Central memory CD8-positive, alpha-beta T cell (primary cell): ENCODE results near the gene SNX2.
A peak's percentile ranks its signal among the peaks of the same experiment; 100 is the strongest.

Source experiments
- ATAC-seq: fragments of 150-1000 bp; cut with Tn5 transposase; replicated peaks from 2 replicates; pipeline ENCODE4 v1.10.0; 2022; ENCODE audit warnings: mild to moderate bottlenecking, moderate FRiP score, moderate number of reproducible peaks; ENCODE audit not compliant: poor library complexity, severe bottlenecking; ENCODE audit errors: extremely low read depth
- DNase-seq, 2 donors: peaks; one replicate each; pipeline ENCODE4 v3.0.0; 2021; ENCODE audit warnings: low spot score in 2 of 2
- H3K27ac Mint-ChIP-seq: one replicate; pipeline ENCODE4 v1.8.0; 2022; ENCODE audit warnings: low read depth, mild to moderate bottlenecking, moderate library complexity, mixed read lengths
- H3K27me3 Mint-ChIP-seq: one replicate; pipeline ENCODE4 v1.8.0; 2022; ENCODE audit warnings: mixed read lengths
- H3K36me3 Mint-ChIP-seq: one replicate; pipeline ENCODE4 v1.8.0; 2022; ENCODE audit warnings: mild to moderate bottlenecking, moderate library complexity, mixed read lengths; ENCODE audit not compliant: insufficient read depth
- H3K4me1 Mint-ChIP-seq: one replicate; pipeline ENCODE4 v1.8.0; 2022; ENCODE audit warnings: mixed read lengths
- H3K4me3 Mint-ChIP-seq: one replicate; pipeline ENCODE4 v1.8.0; 2022; ENCODE audit warnings: mild to moderate bottlenecking, moderate library complexity, mixed read lengths
- H3K9me3 Mint-ChIP-seq: one replicate; pipeline ENCODE4 v1.8.0; 2022; ENCODE audit warnings: mixed read lengths

Gene SNX2

DNA sequence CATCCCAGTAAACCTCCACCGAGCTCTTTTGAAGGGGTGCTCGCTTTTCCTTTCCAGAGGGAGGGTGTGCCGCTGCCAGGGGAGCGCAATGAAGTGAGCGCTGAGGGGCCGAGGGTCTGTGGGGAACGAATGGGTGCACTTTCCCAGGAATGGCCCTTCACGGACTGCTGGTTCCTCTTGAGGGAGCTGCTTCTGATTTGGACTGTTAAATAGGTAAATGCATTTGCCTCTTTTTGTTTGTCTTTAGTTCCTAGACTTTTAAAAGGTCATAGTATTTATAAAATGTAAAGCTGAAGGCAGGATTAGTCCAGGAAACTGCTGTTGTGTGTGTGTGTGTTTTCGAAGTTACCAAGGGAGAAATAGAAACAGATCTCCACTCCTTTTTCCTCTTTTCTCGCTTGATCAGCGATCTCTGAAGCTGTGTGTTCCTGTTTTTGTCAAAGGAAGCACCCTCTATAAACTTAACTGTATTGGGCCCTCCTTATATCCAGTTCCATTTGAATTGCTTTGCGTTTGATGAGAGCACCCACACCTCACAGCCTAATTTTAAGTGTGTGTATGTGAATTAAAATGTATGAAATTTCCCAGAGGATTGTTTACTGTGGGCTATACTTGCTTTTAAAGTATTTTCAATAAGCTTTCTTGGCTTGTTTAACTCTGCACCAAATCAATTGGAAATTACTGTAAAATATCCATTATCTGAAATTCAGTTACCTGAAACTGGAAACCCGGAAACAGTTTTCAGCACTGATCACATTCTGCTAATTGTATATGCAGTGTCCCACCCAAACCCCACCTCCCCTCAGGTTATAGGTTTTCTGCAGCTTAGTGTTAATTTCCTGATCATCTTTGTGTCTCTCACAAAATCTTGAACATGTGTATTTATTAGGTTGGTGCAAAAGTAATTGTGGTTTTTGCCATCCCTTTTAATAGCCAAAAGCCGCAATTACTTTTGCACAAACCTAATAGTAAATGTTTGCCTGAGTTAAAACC, 966 bp downstream of the SNX2 start:
- Mint-ChIP-seq H3K4me3 (peak overlapping the region; percentile 96), H3K27ac (peak overlapping the region; percentile 97), H3K36me3 (peaks cover 17% of the 10 kb centered on the region), H3K4me1 (peaks cover 38% of the 10 kb centered on the region), H3K9me3 (no peaks in the 10 kb centered on the region), H3K27me3 (no peaks in the 10 kb centered on the region)
- ATAC-seq (no peak), DNase-seq (no peak)

DNA sequence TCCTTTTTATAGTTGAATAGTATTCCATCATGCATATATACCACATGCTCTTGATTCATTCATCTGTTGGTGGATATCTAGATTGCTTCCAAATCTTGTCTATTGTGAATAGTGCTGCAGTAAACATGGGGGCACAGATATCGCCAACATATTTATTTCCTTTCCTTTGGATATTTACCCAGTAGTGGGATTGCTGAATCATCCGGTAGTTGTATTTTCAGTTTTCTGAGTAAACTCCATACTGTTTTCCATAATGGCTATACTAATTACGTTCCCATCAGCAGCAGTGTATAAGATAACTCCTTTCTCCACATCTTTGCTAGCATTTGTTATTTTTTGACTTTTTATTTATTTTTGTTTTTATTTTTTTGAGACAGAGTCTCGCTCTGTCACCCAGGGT, 3.3 kb downstream of the SNX2 start:
- H3K27me3 Mint-ChIP-seq = no peaks in the 10 kb centered on the region
- H3K4me1 Mint-ChIP-seq = peaks cover 40% of the 10 kb centered on the region
- ATAC-seq (no peak), DNase-seq (no peak)
- peaks cover 22% of the 10 kb centered on the region for H3K36me3 Mint-ChIP-seq
- H3K4me3 Mint-ChIP-seq = peak overlapping the region; percentile 52
- no peaks in the 10 kb centered on the region for H3K9me3 Mint-ChIP-seq
- peak overlapping the region; percentile 83 for H3K27ac Mint-ChIP-seq

GRCh38 chr5:122779451-122779850, 4.6 kb downstream of the SNX2 start:
- ATAC-seq (no peak), DNase-seq (no peak)
- Mint-ChIP-seq H3K9me3 (no peaks in the 10 kb centered on the region), H3K27ac (peak overlapping the region; percentile 74), H3K27me3 (no peaks in the 10 kb centered on the region), H3K4me1 (peaks cover 48% of the 10 kb centered on the region), H3K36me3 (peaks cover 23% of the 10 kb centered on the region), H3K4me3 (no peak overlapping the region)

DNA sequence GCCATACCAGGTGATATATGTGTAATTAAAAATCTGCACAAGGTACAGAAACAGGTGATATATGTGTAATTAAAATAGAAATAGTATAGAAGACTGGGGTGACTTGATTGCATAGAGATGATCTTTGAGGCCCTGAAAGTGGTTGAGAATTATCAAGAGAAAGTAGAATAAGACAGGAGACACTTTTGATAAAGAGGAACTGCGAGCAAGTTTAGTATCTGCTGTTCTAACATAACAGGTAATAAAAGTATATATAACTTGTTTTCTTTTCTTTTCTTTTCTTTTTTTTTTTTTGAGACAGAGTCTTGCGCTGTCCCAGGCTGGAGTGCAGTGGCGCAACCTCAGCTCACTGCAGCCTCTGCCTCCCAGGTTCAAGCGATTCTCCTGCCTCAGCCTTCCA, 5.4 kb downstream of the SNX2 start:
- Mint-ChIP-seq H3K4me1 (peaks cover 51% of the 10 kb centered on the region), H3K4me3 (no peak overlapping the region)
- no peak for ATAC-seq

DNA sequence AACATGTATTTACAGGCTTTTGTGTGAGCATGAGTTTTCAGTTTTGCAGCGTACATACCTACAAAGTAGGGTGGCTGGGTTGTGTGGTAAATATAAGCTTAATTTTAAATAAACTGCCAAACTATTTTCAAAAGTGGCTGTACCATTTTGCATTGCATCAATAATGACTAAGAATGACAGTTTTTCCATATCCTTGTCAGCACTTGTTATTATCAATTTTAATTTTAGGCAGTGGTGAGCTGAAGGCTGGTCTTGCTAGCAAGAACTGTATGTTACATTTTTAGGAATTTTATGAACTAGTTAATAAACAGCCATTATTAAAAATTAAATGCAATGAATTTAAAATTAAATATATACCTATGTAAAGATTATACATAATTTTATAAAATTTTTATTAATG, 6.6 kb downstream of the SNX2 start:
- Mint-ChIP-seq H3K4me3 (no peak overlapping the region), H3K9me3 (peaks cover 5% of the 10 kb centered on the region), H3K27ac (no peak overlapping the region), H3K4me1 (peaks cover 48% of the 10 kb centered on the region), H3K27me3 (no peaks in the 10 kb centered on the region), H3K36me3 (peaks cover 9% of the 10 kb centered on the region)
- DNase-seq = no peak
- no peak for ATAC-seq

More for the DNA sequence above, 5.4 kb downstream of the SNX2 start:
- Mint-ChIP-seq H3K36me3 (peaks cover 15% of the 10 kb centered on the region), H3K9me3 (no peaks in the 10 kb centered on the region), H3K27me3 (no peaks in the 10 kb centered on the region), H3K27ac (no peak overlapping the region)
- DNase-seq = no peak

- H3K9me3 Mint-ChIP-seq = peaks cover 5% of the 10 kb centered on the region
Observed at GRCh38 chr5:122785294-122785693, 10.4 kb downstream of the SNX2 start.

GRCh38 chr5:122788371-122788770, 13.5 kb downstream of the SNX2 start:
- no peak overlapping the region for H3K27ac Mint-ChIP-seq
- peaks cover 44% of the 10 kb centered on the region for H3K4me1 Mint-ChIP-seq
- H3K9me3 Mint-ChIP-seq = peaks cover 5% of the 10 kb centered on the region
- no peak overlapping the region for H3K4me3 Mint-ChIP-seq
- DNase-seq (no peak), ATAC-seq (no peak)
- H3K36me3 Mint-ChIP-seq = peaks cover 7% of the 10 kb centered on the region
- H3K27me3 Mint-ChIP-seq = no peaks in the 10 kb centered on the region

More at GRCh38 chr5:122785294-122785693, 10.4 kb downstream of the SNX2 start:
- Mint-ChIP-seq H3K36me3 (peaks cover 11% of the 10 kb centered on the region), H3K27me3 (no peaks in the 10 kb centered on the region), H3K4me1 (peaks cover 46% of the 10 kb centered on the region), H3K4me3 (no peak overlapping the region), H3K27ac (peak overlapping the region; percentile 46)
- DNase-seq = no peak
- no peak for ATAC-seq

DNA sequence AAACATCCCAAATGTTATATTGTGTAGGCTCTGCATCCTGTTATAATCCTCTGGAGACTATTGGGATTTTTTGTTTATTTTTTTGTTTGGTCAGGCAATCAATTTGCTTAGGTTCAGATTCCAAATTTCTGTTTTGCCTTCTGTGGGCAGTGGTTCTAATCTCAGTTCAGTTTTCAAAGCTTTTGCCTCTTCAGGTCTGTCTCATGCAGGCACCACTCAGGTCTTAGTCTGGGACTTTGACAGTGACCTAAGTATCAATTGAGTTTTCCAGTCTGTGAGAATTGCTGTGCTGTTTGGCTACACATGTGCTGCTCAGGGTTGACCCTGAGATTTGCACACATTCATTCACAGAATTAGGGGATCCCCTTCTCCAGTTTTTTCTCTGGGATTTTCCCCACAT, 14.1 kb downstream of the SNX2 start:
- DNase-seq = no peak
- Mint-ChIP-seq H3K9me3 (peaks cover 5% of the 10 kb centered on the region), H3K27ac (no peak overlapping the region)

DNA sequence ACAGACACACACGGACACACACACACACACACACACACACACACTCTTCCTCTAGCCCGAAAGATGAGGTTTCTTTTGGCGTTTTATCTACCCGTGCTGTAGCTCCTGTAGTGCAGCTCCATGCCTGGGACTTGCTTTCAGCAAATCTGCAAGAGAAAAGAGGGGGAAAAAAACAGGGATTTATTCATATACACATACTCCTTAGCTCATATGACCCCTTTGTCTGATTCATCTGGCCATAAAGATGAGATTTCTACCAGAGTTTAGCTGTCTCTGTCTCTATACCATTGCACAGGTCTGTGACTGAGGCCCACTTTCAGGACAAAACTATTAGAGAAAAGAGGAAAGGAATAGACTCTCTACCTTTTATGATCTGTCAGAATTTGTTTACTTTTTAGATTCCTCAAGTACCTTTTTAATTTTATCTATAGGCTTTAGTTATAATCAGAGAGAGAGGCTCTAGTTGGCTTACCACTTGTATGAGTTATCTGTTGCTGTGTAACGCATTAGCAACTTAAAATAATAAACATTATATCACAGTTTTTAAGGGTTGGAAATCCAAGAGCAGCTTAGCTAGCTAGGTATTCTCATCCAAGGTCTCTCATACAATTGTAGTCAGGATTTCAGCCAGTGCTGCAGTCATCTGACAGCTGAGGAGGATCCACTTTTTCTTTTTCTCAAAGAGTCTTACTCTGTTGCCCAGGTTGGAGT, 14.7 kb downstream of the SNX2 start:
- DNase-seq = no peak
- no peak overlapping the region for H3K27ac Mint-ChIP-seq
- no peak for ATAC-seq
- H3K36me3 Mint-ChIP-seq = peaks cover 5% of the 10 kb centered on the region
- H3K4me1 Mint-ChIP-seq = peaks cover 34% of the 10 kb centered on the region
- no peak overlapping the region for H3K4me3 Mint-ChIP-seq
- H3K9me3 Mint-ChIP-seq = peaks cover 5% of the 10 kb centered on the region
- H3K27me3 Mint-ChIP-seq = no peaks in the 10 kb centered on the region

More for the DNA sequence above, 14.1 kb downstream of the SNX2 start:
- H3K4me3 Mint-ChIP-seq = no peak overlapping the region
- peaks cover 5% of the 10 kb centered on the region for H3K36me3 Mint-ChIP-seq
- peaks cover 38% of the 10 kb centered on the region for H3K4me1 Mint-ChIP-seq
- ATAC-seq = no peak
- no peaks in the 10 kb centered on the region for H3K27me3 Mint-ChIP-seq

DNA sequence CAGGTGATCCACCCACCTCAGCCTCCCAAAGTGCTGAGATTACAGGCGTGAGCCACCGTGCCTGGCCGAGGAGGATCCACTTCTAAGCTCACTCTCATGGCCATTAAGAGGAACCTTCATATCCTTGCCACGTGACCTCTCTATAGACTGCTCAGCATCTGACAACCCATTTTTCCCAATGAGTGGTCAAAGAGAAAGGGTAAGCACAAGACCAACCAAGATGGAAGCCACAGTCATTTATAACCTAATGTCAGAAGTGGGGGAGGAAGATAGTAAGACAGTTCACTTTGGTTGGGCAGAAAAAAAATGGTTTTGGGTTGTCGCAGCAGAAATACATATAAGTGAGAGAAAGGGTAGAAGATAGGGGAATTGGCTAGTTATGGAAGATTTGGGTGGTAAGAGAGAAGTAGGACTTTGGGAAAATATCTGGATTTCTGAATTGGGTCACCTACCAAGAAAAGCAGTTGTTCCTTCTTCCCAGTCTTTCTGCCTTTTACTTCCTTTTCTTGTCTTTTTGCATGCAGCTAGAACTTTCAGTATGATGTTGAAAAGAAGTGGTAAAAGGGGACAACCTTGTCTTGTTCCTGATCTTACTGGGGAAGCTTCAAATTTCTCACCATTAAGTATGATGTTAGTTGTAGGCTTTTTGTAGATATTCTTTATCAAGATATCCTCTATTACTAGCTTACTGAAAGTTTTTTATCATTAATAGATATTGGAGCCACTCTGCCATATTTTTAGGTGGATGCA, 15.6 kb downstream of the SNX2 start:
- DNase-seq (no peak), ATAC-seq (no peak)
- Mint-ChIP-seq H3K27me3 (no peaks in the 10 kb centered on the region), H3K27ac (no peak overlapping the region), H3K4me1 (peaks cover 30% of the 10 kb centered on the region), H3K9me3 (peaks cover 3% of the 10 kb centered on the region), H3K36me3 (peaks cover 4% of the 10 kb centered on the region), H3K4me3 (no peak overlapping the region)

DNA sequence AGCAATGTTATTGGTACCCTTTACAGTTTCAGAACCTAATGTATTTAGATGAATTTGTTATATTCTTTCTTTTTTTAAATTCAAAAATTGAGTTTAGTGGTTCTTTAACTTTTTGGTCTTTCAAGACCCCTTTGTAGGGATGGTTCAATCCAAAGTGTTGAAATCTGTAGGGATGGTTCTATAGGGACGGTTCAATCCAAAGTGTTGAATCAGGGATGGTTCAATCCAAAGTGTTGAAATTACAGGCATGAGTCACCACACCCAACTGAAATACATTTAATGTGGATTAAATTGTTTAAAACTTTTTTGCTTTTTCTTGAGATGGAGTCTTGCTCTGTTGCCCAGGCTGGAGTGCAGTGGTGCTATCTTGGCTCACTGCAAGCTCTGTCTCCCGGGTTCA, 30.6 kb downstream of the SNX2 start:
- no peaks in the 10 kb centered on the region for H3K9me3 Mint-ChIP-seq
- DNase-seq = no peak
- H3K4me3 Mint-ChIP-seq = no peak overlapping the region
- peaks cover 49% of the 10 kb centered on the region for H3K36me3 Mint-ChIP-seq
- no peak overlapping the region for H3K27ac Mint-ChIP-seq
- ATAC-seq = no peak
- no peaks in the 10 kb centered on the region for H3K27me3 Mint-ChIP-seq
- H3K4me1 Mint-ChIP-seq = peaks cover 6% of the 10 kb centered on the region

GRCh38 chr5:122810405-122810804, 35.5 kb downstream of the SNX2 start:
- no peak for DNase-seq
- Mint-ChIP-seq H3K36me3 (peaks cover 20% of the 10 kb centered on the region), H3K4me1 (no peaks in the 10 kb centered on the region), H3K27me3 (no peaks in the 10 kb centered on the region), H3K27ac (no peak overlapping the region), H3K9me3 (no peaks in the 10 kb centered on the region), H3K4me3 (no peak overlapping the region)
- no peak for ATAC-seq
